ENCODE data around the gene EDN1. TPM values are rescaled to one million over a fixed set of nuclear protein-coding genes. Genes with fewer than 3 reads are reported as not detected.

Gene EDN1
- total and polyA plus RNA-seq, 2 of the 13 experiments (the other 11 are each of a cell fraction or from before 2014, with no cell fraction given) = 0.15 to 1.2 TPM

GRCh38 chr6:12331951-12332749, 42.0 kb downstream of the EDN1 start (continued):
- TF ChIP-seq, protein P1, sequence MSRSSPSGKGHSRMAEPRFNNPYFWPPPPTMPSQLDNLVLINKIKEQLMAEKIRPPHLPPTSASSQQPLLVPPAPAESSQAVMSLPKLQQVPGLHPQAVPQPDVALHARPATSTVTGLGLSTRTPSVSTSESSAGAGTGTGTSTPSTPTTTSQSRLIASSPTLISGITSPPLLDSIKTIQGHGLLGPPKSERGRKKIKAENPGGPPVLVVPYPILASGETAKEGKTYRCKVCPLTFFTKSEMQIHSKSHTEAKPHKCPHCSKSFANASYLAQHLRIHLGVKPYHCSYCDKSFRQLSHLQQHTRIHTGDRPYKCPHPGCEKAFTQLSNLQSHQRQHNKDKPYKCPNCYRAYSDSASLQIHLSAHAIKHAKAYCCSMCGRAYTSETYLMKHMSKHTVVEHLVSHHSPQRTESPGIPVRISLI (CRISPR knock-in tag; IDR thresholded peaks at IDR 0.05; ENCODE audit: borderline replicate concordance) = peak; percentile 95; the same call in 1 of the 2 replicates
- TF ChIP-seq PHF21A (CRISPR knock-in tag; IDR thresholded peaks at IDR 0.05) = peak; percentile 57; the same call in 1 of the 2 replicates
- no peak for TF ChIP-seq ZNF234 (CRISPR knock-in tag; conservative IDR thresholded peaks at IDR 0.05)
- TF ChIP-seq, protein P2, sequence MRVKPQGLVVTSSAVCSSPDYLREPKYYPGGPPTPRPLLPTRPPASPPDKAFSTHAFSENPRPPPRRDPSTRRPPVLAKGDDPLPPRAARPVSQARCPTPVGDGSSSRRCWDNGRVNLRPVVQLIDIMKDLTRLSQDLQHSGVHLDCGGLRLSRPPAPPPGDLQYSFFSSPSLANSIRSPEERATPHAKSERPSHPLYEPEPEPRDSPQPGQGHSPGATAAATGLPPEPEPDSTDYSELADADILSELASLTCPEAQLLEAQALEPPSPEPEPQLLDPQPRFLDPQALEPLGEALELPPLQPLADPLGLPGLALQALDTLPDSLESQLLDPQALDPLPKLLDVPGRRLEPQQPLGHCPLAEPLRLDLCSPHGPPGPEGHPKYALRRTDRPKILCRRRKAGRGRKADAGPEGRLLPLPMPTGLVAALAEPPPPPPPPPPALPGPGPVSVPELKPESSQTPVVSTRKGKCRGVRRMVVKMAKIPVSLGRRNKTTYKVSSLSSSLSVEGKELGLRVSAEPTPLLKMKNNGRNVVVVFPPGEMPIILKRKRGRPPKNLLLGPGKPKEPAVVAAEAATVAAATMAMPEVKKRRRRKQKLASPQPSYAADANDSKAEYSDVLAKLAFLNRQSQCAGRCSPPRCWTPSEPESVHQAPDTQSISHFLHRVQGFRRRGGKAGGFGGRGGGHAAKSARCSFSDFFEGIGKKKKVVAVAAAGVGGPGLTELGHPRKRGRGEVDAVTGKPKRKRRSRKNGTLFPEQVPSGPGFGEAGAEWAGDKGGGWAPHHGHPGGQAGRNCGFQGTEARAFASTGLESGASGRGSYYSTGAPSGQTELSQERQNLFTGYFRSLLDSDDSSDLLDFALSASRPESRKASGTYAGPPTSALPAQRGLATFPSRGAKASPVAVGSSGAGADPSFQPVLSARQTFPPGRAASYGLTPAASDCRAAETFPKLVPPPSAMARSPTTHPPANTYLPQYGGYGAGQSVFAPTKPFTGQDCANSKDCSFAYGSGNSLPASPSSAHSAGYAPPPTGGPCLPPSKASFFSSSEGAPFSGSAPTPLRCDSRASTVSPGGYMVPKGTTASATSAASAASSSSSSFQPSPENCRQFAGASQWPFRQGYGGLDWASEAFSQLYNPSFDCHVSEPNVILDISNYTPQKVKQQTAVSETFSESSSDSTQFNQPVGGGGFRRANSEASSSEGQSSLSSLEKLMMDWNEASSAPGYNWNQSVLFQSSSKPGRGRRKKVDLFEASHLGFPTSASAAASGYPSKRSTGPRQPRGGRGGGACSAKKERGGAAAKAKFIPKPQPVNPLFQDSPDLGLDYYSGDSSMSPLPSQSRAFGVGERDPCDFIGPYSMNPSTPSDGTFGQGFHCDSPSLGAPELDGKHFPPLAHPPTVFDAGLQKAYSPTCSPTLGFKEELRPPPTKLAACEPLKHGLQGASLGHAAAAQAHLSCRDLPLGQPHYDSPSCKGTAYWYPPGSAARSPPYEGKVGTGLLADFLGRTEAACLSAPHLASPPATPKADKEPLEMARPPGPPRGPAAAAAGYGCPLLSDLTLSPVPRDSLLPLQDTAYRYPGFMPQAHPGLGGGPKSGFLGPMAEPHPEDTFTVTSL (CRISPR knock-in tag; IDR thresholded peaks at IDR 0.05; ENCODE audit: borderline replicate concordance) = 0 out of 2 replicates have a peak, but pooled peaks have one; percentile 44
- TF ChIP-seq, protein P3, sequence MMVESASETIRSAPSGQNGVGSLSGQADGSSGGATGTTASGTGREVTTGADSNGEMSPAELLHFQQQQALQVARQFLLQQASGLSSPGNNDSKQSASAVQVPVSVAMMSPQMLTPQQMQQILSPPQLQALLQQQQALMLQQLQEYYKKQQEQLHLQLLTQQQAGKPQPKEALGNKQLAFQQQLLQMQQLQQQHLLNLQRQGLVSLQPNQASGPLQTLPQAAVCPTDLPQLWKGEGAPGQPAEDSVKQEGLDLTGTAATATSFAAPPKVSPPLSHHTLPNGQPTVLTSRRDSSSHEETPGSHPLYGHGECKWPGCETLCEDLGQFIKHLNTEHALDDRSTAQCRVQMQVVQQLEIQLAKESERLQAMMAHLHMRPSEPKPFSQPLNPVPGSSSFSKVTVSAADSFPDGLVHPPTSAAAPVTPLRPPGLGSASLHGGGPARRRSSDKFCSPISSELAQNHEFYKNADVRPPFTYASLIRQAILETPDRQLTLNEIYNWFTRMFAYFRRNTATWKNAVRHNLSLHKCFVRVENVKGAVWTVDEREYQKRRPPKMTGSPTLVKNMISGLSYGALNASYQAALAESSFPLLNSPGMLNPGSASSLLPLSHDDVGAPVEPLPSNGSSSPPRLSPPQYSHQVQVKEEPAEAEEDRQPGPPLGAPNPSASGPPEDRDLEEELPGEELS (CRISPR knock-in tag; IDR thresholded peaks at IDR 0.05) = peak; percentile 62; the same call in 1 of the 2 replicates
- peak; percentile 36; the same call in 1 of the 2 replicates for TF ChIP-seq SALL1 (CRISPR knock-in tag; IDR thresholded peaks at IDR 0.05)
- TF ChIP-seq GATAD2A (CRISPR knock-in tag; IDR thresholded peaks at IDR 0.05) = peak; percentile 33; the same call in 1 of the 2 replicates
- TF ChIP-seq MED1 (CRISPR knock-in tag; IDR thresholded peaks at IDR 0.05) = peak; percentile 92
- TF ChIP-seq ELF4 (CRISPR knock-in tag; IDR thresholded peaks at IDR 0.05; ENCODE audit: borderline replicate concordance) = no peak
- TF ChIP-seq TCF7 (IDR thresholded peaks at IDR 0.05; ENCODE audit: low read depth) = peak; percentile 19; the same call in 1 of the 2 replicates
- TF ChIP-seq EP300 (IDR thresholded peaks at IDR 0.05; ENCODE audit: low read depth in 2 of 2, low read length in 2 of 2) = peak in 1 of 2 experiments; percentile 68; a peak in 1 of 4 replicates
- no peak; the same call in 1 of the 2 replicates for TF ChIP-seq EP300 (CRISPR knock-in tag; IDR thresholded peaks at IDR 0.05; ENCODE audit: borderline replicate concordance)
- TF ChIP-seq HDAC1 (CRISPR knock-in tag; IDR thresholded peaks at IDR 0.05) = peak; percentile 24; the same call in 1 of the 2 replicates
- TF ChIP-seq HNF1A (IDR thresholded peaks at IDR 0.05; ENCODE audit: low read depth) = peak; percentile 36; the same call in 1 of the 2 replicates
- no peak; the same call in 1 of the 2 replicates for TF ChIP-seq HNF1A (CRISPR knock-in tag; IDR thresholded peaks at IDR 0.05; ENCODE audit: borderline replicate concordance)
